Mucosa of descending colon (tissue), 3 donors: Measurements from ENCODE around the gene KRTAP1-4. TPM values are rescaled to one million over a fixed set of nuclear protein-coding genes. Genes with fewer than 3 reads are reported as not detected.
"Not testable (repeated sequence)": the region's sequence is repeated elsewhere in the genome, so short reads cannot be mapped to it uniquely, and the experiment has no call there.

Experiments
- ATAC-seq: fragments of 200-7000 bp; cut with Tn5 transposase; one replicate; pipeline ENCODE4 v1.9.1; 2020; ENCODE audit warnings: mild to moderate bottlenecking, moderate library complexity
- DNase-seq, 3 donors: peaks; one replicate each; pipeline ENCODE4 v3.0.0-alpha.2; 2020
- H3K36me3 ChIP-seq: fragments of 200-600 bp; one replicate; pipeline ENCODE4 v1.8.0; 2021; ENCODE audit warnings: low read depth, mild to moderate bottlenecking
- H3K4me1 ChIP-seq: fragments of 200-600 bp; one replicate; pipeline ENCODE4 v1.8.0; 2021; ENCODE audit warnings: low read depth, mild to moderate bottlenecking
- H3K4me3 ChIP-seq: fragments of 200-600 bp; one replicate; pipeline ENCODE4 v1.8.0; 2021; ENCODE audit warnings: mild to moderate bottlenecking
- H3K9me3 ChIP-seq: fragments of 200-600 bp; one replicate; pipeline ENCODE4 v1.8.0; 2021; ENCODE audit warnings: mild to moderate bottlenecking
- intact Hi-C, 2 donors: fragments of 100-400 bp; cut with DNase I in 1 of 2; cut with micrococcal nuclease in 1 of 2; formaldehyde crosslinking; loops; one replicate each; pipeline versions ENCODE4 v1.11.0 to v1.11.1; 2022; cut with DNase I, micrococcal nuclease
- total RNA-seq, 3 donors: library from RNA; stranded (reverse); fragmentation: NEBNext Ultra II Directional in 2 of 3; extraction: Animal tissue kit (Norgen Biotek cat#: 25700) in 2 of 3; gene quantifications; one replicate each; pipeline versions ENCODE4 v1.2.1 to v1.2.4, GENCODE V29; 2021 to 2023
- TF ChIP-seq, protein P1 (sequence below): fragments of 200-600 bp; IDR thresholded peaks from one replicate; pipeline ENCODE4 v1.8.0; 2022; ENCODE audit warnings: antibody characterized with exemption, mild to moderate bottlenecking
- donor health status: DM: no; HTN: no; CAD: no; lungs with moderate emphysema.
- donor health status: DM: no; HTN: no; CAD: no.
- donor health status: DM: no; HTN: yes; CAD: no.

KRTAP1-4 gene
- total RNA-seq, 3 donors from 2014 or later: not detected

DNA sequence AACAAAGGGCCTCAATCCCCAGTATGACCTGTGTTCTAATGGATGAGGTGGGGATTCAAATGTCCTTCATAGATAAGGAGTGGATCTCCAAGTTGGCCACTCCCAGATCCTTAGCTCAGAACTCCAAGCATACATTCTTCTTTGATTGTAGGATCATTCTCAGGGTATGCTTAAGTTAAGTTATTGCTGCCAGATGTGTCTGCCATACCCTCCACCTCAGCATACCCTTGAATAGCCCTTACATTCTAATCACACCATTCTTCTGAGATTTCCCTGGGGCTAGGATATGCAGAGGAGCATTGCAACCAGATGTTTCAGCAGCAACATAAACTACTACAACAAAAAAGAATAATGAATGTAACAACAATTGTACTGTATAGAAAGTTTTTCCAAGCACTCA lies 37.3 kb upstream of the KRTAP1-4 start:
- no peaks in the 10 kb centered on the region for H3K9me3 ChIP-seq
- no peak overlapping the region for H3K4me3 ChIP-seq
- H3K4me1 ChIP-seq: no peaks in the 10 kb centered on the region
- TF ChIP-seq, protein P1, sequence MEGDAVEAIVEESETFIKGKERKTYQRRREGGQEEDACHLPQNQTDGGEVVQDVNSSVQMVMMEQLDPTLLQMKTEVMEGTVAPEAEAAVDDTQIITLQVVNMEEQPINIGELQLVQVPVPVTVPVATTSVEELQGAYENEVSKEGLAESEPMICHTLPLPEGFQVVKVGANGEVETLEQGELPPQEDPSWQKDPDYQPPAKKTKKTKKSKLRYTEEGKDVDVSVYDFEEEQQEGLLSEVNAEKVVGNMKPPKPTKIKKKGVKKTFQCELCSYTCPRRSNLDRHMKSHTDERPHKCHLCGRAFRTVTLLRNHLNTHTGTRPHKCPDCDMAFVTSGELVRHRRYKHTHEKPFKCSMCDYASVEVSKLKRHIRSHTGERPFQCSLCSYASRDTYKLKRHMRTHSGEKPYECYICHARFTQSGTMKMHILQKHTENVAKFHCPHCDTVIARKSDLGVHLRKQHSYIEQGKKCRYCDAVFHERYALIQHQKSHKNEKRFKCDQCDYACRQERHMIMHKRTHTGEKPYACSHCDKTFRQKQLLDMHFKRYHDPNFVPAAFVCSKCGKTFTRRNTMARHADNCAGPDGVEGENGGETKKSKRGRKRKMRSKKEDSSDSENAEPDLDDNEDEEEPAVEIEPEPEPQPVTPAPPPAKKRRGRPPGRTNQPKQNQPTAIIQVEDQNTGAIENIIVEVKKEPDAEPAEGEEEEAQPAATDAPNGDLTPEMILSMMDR: no peak
- ATAC-seq (no peak), DNase-seq (no peak)
- no peaks in the 10 kb centered on the region for H3K36me3 ChIP-seq
- intact Hi-C loops: no loop called here

DNA sequence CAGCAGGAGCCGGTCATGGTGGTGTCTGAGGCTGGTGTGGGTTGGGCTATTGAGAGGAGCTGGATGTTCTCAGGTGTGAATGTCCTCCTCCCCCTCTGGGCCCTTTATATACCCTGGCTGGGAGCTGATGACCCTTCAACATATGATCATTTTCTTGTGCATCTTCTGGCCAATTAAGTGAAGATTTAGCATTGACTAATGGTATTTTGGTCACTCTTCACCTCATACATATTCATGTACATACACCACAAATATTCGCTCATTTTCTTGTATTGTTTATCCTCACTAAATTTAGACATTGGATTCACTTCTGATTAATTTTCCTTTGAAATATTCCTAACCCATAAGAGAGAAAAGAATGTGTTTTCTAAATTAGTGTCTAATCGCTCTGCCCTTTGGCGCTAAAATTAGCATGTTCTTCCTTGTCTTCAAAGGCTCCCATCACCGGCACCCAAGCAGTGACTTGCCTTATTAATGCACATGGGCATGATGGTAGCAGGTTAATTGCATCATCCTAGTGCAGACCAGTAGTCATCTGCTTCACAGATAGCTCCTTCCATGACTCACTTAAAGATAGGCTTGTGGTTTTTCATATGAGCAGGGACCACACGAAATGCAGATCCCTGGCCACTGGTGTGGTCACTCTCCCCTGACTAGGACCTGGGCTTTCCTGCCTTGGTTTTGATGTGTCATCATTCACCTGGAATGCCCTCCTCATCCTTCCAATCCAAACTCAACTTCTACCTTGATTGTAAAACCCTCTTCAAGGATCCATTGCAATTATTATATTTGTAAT lies 36.0 kb upstream of the KRTAP1-4 start, which contains the start of gene KRTAP2-4:
TSS of gene KRTAP2-4 (minus strand) at position 51 of the 796 bp plus-strand sequence. CDS start at position 17, 34 bp downstream.
- intact Hi-C loops: no loop called here
- H3K9me3 ChIP-seq: no peaks in the 10 kb centered on the region
- H3K4me3 ChIP-seq: no peak within 1 kb of the TSS
- no peaks in the 10 kb centered on the region for H3K36me3 ChIP-seq
- DNase-seq: no peak
- TF ChIP-seq, protein P1: no peak
- ATAC-seq: no peak
- H3K4me1 ChIP-seq: no peaks in the 10 kb centered on the region

DNA sequence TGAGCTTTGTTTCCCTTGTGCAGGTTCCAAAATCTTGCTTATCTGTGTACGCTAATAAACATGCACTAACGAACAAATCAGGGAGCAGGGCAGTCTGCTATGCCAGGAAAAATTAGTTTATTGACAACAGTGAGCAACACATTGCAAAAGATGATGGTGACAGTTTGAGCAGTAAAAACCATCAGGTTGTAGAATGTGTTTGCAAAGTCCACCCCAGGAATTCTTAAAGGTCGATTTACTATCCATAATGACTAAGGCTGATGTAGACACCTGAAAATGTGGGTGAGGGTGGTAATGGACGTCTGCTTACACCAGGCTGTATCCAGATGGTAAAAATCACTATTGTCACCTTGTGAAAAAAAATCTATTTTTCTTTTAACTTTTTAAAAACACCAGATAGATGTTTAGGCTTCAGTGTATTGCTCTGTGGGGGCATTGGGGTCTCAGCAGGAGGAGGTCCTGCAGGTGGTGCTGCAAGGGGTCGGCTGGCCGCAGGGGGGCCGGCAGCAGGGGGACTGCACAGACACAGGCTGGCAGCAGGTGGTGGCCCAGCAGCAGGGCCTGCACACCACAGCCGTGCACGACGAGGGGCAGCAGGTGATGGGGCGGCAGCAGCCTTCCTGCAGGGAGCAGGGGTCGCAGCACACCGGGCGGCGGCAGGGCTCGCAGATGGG lies 35.2 kb upstream of the KRTAP1-4 start:
- DNase-seq, H3K4me1 ChIP-seq, H3K9me3 ChIP-seq, H3K4me3 ChIP-seq, intact Hi-C loops, ATAC-seq, H3K36me3 ChIP-seq: not testable (repeated sequence)

DNA sequence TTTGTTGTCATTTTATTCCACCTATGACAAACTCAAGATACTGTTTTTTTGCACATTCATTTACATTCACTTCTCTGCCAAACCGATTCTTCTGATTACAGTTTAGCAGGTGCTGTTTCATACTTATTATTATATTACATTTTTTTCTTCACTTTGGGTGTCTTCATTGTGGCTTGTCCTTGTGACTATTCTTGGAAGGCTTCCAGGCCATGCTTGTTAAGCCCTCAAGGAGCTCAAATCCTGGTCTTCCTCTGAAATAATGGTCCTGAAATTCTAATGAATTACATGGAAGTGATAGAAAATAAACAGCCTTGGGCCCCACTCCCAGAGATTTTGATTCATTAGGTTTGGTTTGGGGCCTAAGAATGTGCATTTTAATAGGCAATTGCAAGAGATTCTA lies 34.3 kb upstream of the KRTAP1-4 start:
- TF ChIP-seq, protein P1: no peak
- no peaks in the 10 kb centered on the region for H3K36me3 ChIP-seq
- H3K4me1 ChIP-seq: no peaks in the 10 kb centered on the region
- DNase-seq (no peak), ATAC-seq (no peak)
- H3K4me3 ChIP-seq: no peak overlapping the region
- intact Hi-C loops: no loop called here
- H3K9me3 ChIP-seq: no peaks in the 10 kb centered on the region

DNA sequence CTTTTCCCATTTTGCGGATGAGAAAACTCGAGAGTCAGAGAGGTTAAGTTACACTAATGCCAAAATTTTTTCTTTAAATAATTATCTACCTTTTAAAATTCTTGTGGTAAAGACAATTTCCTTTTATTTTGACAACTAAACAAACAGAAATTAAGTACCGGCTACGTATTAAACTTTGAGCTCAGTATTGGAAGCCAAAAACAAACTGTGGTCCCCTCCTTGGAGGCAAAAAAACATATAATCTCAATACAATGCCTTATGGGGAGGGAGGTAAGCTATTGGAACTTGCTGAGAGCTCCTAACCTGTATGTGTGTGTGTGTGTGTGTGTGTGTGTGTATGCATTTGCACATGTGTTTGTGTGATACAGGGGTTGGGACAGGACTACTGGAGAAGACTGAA lies 33.5 kb upstream of the KRTAP1-4 start:
- Histone ChIP-seq H3K4me1 (no peaks in the 10 kb centered on the region), H3K36me3 (no peaks in the 10 kb centered on the region), H3K4me3 (no peak overlapping the region), H3K9me3 (no peaks in the 10 kb centered on the region)
- TF ChIP-seq, protein P1: no peak
- DNase-seq (no peak), ATAC-seq (no peak)
- intact Hi-C loops: no loop called here

DNA sequence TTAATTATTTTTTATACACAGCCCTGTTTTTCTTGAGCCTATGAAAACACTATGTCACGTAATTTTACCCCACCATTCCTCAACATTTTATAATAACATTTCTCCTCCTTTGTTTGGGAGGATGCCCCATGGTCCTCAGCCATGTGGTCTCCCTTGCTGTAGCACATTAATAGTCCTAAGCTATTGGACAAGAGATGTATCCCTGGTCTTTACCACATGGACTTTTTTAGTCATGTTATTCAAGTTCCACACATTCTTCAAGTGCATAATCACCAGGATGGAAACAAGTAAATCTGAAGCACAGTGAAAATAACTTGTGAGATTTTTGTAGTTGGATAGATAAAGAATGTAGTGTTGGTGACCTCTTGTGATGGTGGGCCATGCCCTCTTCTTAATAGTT lies 32.0 kb upstream of the KRTAP1-4 start:
- no peaks in the 10 kb centered on the region for H3K36me3 ChIP-seq
- no peaks in the 10 kb centered on the region for H3K4me1 ChIP-seq
- no peak for DNase-seq
- H3K9me3 ChIP-seq: no peaks in the 10 kb centered on the region
- TF ChIP-seq, protein P1: no peak
- intact Hi-C loops: no loop called here
- H3K4me3 ChIP-seq: no peak overlapping the region
- ATAC-seq: no peak
